K562 (cell line): ENCODE data around the gene GGA2. TPM values are rescaled to one million over a fixed set of nuclear protein-coding genes. Genes with fewer than 3 reads are reported as not detected.

ENCODE experiments used
- BRD9 ChIP-seq: fragments of 450-650 bp; IDR thresholded peaks from 2 replicates; pipeline ENCODE4 v1.6.1; 2018; ENCODE audit warnings: low read depth; ENCODE audit not compliant: partially characterized antibody
- EZH2 ChIP-seq: IDR thresholded peaks from 2 replicates; pipeline ENCODE4 v1.6.1; 2012; ENCODE audit warnings: low read depth, mild to moderate bottlenecking, inconsistent platforms, low read length, borderline replicate concordance
- HNRNPLL ChIP-seq: fragments of 200-400 bp; formaldehyde crosslinking; IDR thresholded peaks from 2 replicates; pipeline ENCODE4 v1.6.1; 2017; ENCODE audit warnings: low read length, low read depth, mild to moderate bottlenecking; ENCODE audit not compliant: poor library complexity, severe bottlenecking
- HNRNPUL1 ChIP-seq: fragments of 200-400 bp; formaldehyde crosslinking; IDR thresholded peaks from 2 replicates; pipeline ENCODE4 v1.6.1; 2017; ENCODE audit warnings: low read length
- LARP7 ChIP-seq: fragments of 450-650 bp; IDR thresholded peaks from 2 replicates; pipeline ENCODE4 v1.6.1; 2016
- NFATC3 ChIP-seq: fragments of 450-650 bp; IDR thresholded peaks from 2 replicates; pipeline ENCODE4 v1.6.1; 2017; ENCODE audit warnings: mild to moderate bottlenecking
- PHTF2 ChIP-seq: fragments of 250-450 bp; sonication (Bioruptor Pico); IDR thresholded peaks from 2 replicates; pipeline ENCODE4 v1.5.0; 2021; ENCODE audit warnings: mild to moderate bottlenecking
- RBM25 ChIP-seq: fragments of 200-400 bp; formaldehyde crosslinking; IDR thresholded peaks from 2 replicates; pipeline ENCODE4 v1.6.1; 2018; ENCODE audit warnings: low read length, low read depth, moderate library complexity; ENCODE audit not compliant: severe bottlenecking
- SAFB2 ChIP-seq: fragments of 200-400 bp; formaldehyde crosslinking; IDR thresholded peaks from 2 replicates; pipeline ENCODE4 v1.6.1; 2018; ENCODE audit warnings: borderline replicate concordance, low read length, low read depth, moderate library complexity; ENCODE audit not compliant: severe bottlenecking
- SUPT5H ChIP-seq: fragments of 450-650 bp; IDR thresholded peaks from 2 replicates; pipeline ENCODE4 v1.6.1; 2016
- TFAM ChIP-seq: fragments of 250-450 bp; sonication (Bioruptor Pico); conservative IDR thresholded peaks from 2 replicates; pipeline ENCODE4 v1.5.0; 2021; ENCODE audit warnings: mild to moderate bottlenecking, moderate library complexity
- TSC22D4 ChIP-seq: fragments of 450-650 bp; IDR thresholded peaks from 2 replicates; pipeline ENCODE4 v1.6.1; 2016; ENCODE audit warnings: missing genetic modification characterization, missing biosample characterization, control low read depth
- ZC3H8 ChIP-seq: fragments of 450-650 bp; IDR thresholded peaks from 2 replicates; pipeline ENCODE4 v1.6.1; 2017
- ZNF134 ChIP-seq: fragments of 250-450 bp; sonication (Bioruptor Pico); conservative IDR thresholded peaks from 2 replicates; pipeline ENCODE4 v1.4.0; 2020
- ZNF232 ChIP-seq: sonication (generic); formaldehyde crosslinking; IDR thresholded peaks from 2 replicates; pipeline ENCODE4 v1.8.0; 2022; ENCODE audit warnings: mild to moderate bottlenecking, missing genetic modification reagents
- ZNF384 ChIP-seq: IDR thresholded peaks from 2 replicates; pipeline ENCODE4 v1.6.1; 2012; ENCODE audit warnings: low read depth, low read length, improper control_type of control experiment
- ZSCAN29 ChIP-seq: fragments of 450-650 bp; IDR thresholded peaks from 2 replicates; pipeline ENCODE4 v1.6.1; 2017
- polyA plus RNA-seq, 8 experiments: library from polyadenylated mRNA; depleted of rRNA in 4 of 8; stranded (reverse) in 5 of 8; unstranded in 3 of 8; fragments of >200 nt; fragmentation: Nextera tagmentation in 2 of 8; fragmentation: Illumina TruSeq in 1 of 8; extraction: Ambion mirVana in 2 of 8; extraction: Trizol in 1 of 8; gene quantifications; 2 replicates each; pipeline versions ENCODE4 v1.2.1 to v1.2.3, GENCODE V29; 2011 to 2014; ENCODE audit warnings: inconsistent platforms in 1 of 8, missing spikeins in 1 of 8
- total RNA-seq, 7 experiments: library from RNA; depleted of rRNA in 6 of 7; stranded (reverse); fragments of >200 nt in 6 of 7; fragmentation: Illumina TruSeq in 2 of 7; extraction: Trizol in 2 of 7; gene quantifications; 2 replicates each; pipeline versions ENCODE4 v1.2.1 to v1.2.3, GENCODE V29; 2011 to 2021; ENCODE audit warnings: low replicate concordance in 1 of 7
- TF ChIP-seq, protein P1 (sequence below): fragments of 250-450 bp; sonication (Bioruptor Pico); IDR thresholded peaks from 2 replicates; pipeline ENCODE4 v1.5.0; 2020; ENCODE audit warnings: mild to moderate bottlenecking
- TF ChIP-seq, protein P2 (sequence below): IDR thresholded peaks from 3 replicates; pipeline ENCODE4 v1.6.1; 2011; ENCODE audit warnings: borderline replicate concordance, mild to moderate bottlenecking; ENCODE audit not compliant: insufficient read length, insufficient read depth
- TF ChIP-seq, protein P3 (sequence below): conservative IDR thresholded peaks from 2 replicates; pipeline ENCODE4 v1.6.1; 2011; ENCODE audit warnings: low read depth, mild to moderate bottlenecking, low read length; ENCODE audit not compliant: control insufficient read depth
- TF ChIP-seq, protein P4 (sequence below): IDR thresholded peaks from 2 replicates; pipeline ENCODE4 v1.6.1; 2014; ENCODE audit warnings: antibody characterized with exemption
- TF ChIP-seq, protein P5 (sequence below), 2 experiments: fragments of 250-450 bp in 1 of 2; fragments of 450-650 bp in 1 of 2; sonication (Bioruptor Pico) in 1 of 2; IDR thresholded peaks; 2 replicates each; pipeline versions ENCODE4 v1.6.1 to v1.8.0; 2016 to 2021; ENCODE audit warnings: mild to moderate bottlenecking in 2 of 2, moderate library complexity in 2 of 2, missing compliant biosample characterization in 1 of 2, missing genetic modification characterization in 1 of 2

GGA2 gene
- total and polyA plus RNA-seq, 9 of the 15 experiments (the other 6 are each of a cell fraction or from before 2014, with no cell fraction given): 11.9 to 133 (median 66.3) TPM

DNA sequence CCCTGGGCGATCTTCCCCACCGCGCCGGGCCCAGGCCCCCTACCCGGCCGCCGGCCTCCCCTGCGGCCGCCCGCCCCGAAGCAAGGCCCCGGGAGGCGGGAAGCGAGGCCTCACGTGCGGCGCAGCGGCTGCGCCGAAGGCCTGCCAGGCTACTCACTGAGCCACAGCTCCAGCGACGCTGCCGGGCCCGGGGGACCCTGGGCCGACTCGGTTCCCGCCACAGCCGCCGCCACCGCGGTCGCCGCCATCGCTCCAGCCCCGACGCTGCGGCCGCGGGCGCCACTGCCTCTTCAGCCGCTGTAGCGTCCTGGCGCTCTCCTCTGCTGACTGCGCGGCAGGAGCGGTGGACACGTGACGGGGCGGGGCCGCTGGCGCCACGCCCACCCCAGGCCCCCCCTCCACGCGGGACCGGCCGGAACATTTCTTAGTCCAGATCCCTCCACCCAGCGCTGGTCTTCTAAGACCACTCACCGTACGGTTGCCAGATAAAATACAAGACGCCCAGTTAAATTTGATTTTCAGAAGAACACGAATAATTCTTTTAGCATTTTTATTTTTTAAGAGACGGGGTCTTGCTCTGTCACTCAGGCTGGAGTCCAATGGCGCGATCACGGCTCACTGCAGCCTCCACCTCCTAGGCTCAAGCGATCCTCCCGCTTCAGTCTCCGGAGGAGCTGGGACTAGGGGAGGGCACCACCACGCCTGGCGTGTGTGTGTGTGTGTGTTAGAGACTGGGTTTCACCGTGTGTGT lies at the start of gene GGA2 (continued):
- TF ChIP-seq ZNF232 (CRISPR knock-in tag): no peak
- TF ChIP-seq, protein P1, sequence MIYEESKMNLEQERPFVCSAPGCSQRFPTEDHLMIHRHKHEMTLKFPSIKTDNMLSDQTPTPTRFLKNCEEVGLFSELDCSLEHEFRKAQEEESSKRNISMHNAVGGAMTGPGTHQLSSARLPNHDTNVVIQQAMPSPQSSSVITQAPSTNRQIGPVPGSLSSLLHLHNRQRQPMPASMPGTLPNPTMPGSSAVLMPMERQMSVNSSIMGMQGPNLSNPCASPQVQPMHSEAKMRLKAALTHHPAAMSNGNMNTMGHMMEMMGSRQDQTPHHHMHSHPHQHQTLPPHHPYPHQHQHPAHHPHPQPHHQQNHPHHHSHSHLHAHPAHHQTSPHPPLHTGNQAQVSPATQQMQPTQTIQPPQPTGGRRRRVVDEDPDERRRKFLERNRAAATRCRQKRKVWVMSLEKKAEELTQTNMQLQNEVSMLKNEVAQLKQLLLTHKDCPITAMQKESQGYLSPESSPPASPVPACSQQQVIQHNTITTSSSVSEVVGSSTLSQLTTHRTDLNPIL (CRISPR knock-in tag): no peak
- no peak for TF ChIP-seq TSC22D4 (tag)
- peak; percentile 45; the same call in 1 of the 2 replicates for TF ChIP-seq SUPT5H
- TF ChIP-seq, protein P2, sequence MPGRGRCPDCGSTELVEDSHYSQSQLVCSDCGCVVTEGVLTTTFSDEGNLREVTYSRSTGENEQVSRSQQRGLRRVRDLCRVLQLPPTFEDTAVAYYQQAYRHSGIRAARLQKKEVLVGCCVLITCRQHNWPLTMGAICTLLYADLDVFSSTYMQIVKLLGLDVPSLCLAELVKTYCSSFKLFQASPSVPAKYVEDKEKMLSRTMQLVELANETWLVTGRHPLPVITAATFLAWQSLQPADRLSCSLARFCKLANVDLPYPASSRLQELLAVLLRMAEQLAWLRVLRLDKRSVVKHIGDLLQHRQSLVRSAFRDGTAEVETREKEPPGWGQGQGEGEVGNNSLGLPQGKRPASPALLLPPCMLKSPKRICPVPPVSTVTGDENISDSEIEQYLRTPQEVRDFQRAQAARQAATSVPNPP: no peak
- no peak for TF ChIP-seq HNRNPUL1
- TF ChIP-seq, protein P3, sequence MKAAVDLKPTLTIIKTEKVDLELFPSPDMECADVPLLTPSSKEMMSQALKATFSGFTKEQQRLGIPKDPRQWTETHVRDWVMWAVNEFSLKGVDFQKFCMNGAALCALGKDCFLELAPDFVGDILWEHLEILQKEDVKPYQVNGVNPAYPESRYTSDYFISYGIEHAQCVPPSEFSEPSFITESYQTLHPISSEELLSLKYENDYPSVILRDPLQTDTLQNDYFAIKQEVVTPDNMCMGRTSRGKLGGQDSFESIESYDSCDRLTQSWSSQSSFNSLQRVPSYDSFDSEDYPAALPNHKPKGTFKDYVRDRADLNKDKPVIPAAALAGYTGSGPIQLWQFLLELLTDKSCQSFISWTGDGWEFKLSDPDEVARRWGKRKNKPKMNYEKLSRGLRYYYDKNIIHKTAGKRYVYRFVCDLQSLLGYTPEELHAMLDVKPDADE: no peak; the same call in 1 of the 2 replicates
- no peak for TF ChIP-seq ZNF384
- no peak for TF ChIP-seq RBM25
- no peak for TF ChIP-seq EZH2
- TF ChIP-seq, protein P4, sequence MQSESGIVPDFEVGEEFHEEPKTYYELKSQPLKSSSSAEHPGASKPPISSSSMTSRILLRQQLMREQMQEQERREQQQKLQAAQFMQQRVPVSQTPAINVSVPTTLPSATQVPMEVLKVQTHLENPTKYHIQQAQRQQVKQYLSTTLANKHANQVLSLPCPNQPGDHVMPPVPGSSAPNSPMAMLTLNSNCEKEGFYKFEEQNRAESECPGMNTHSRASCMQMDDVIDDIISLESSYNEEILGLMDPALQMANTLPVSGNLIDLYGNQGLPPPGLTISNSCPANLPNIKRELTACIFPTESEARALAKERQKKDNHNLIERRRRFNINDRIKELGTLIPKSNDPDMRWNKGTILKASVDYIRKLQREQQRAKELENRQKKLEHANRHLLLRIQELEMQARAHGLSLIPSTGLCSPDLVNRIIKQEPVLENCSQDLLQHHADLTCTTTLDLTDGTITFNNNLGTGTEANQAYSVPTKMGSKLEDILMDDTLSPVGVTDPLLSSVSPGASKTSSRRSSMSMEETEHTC: no peak; the same call in 1 of the 2 replicates
- no peak for TF ChIP-seq ZSCAN29
- no peak for TF ChIP-seq NFATC3
- no peak for TF ChIP-seq SAFB2
- no peak for TF ChIP-seq LARP7
- TF ChIP-seq, protein P5, sequence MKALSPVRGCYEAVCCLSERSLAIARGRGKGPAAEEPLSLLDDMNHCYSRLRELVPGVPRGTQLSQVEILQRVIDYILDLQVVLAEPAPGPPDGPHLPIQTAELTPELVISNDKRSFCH (CRISPR knock-in tag; IDR thresholded peaks at IDR 0.05): no peak
- TF ChIP-seq, protein P5 (tag; IDR thresholded peaks at IDR 0.05): peak; percentile 55; the same call in 1 of the 2 replicates
- no peak for TF ChIP-seq BRD9
- no peak for TF ChIP-seq ZNF134 (CRISPR knock-in tag)
- no peak for TF ChIP-seq TFAM (CRISPR knock-in tag)
- no peak for TF ChIP-seq ZC3H8
- no peak for TF ChIP-seq PHTF2 (CRISPR knock-in tag)
- peak; percentile 34 for TF ChIP-seq HNRNPLL
